Measurements from ENCODE around the gene SNX21.
A peak's percentile ranks its signal among the peaks of the same experiment; 100 is the strongest.
"Not testable (repeated sequence)": the region's sequence is repeated elsewhere in the genome, so short reads cannot be mapped to it uniquely, and the experiment has no call there.

The SNX21 gene

GRCh38 chr20:45833030-45833882 is at the start of gene SNX21:
TSS of gene SNX21 (plus strand) at chr20:45833799. CDS start at chr20:45833920, 121 bp downstream.
- peak; percentile 3 for DNase-seq (ENCODE audit: low read depth)

- no peak for DNase-seq (ENCODE audit: low read depth)
These were observed 45.2 kb upstream of the SNX21 start for GRCh38 chr20:45788351-45788750.

GRCh38 chr20:45792317-45793118 is 41.1 kb upstream of the SNX21 start:
- no peak for DNase-seq (ENCODE audit: low read depth)

- DNase-seq (ENCODE audit: low read depth): no peak
These were observed 37.1 kb upstream of the SNX21 start for GRCh38 chr20:45796337-45797065.

- not testable (repeated sequence) for DNase-seq (ENCODE audit: low read depth)
These were observed 36.1 kb upstream of the SNX21 start for GRCh38 chr20:45797510-45797909.

- DNase-seq (ENCODE audit: low read depth): not testable (repeated sequence)
These were observed 35.6 kb upstream of the SNX21 start for GRCh38 chr20:45797955-45798354.

GRCh38 chr20:45798935-45799642 is 34.5 kb upstream of the SNX21 start:
- DNase-seq (ENCODE audit: low read depth): peak; percentile 31

GRCh38 chr20:45801851-45802250 is 31.7 kb upstream of the SNX21 start:
- no peak for DNase-seq (ENCODE audit: low read depth)

GRCh38 chr20:45810191-45810970 is 23.2 kb upstream of the SNX21 start:
- DNase-seq (ENCODE audit: low read depth): no peak

GRCh38 chr20:45812157-45813005 is 21.2 kb upstream of the SNX21 start, which contains the start of gene UBE2C:
TSS of gene UBE2C (plus strand) at chr20:45812644. CDS start at chr20:45812696, 52 bp downstream.
- DNase-seq (ENCODE audit: low read depth): peak; percentile 86

GRCh38 chr20:45813006-45813340 is 20.6 kb upstream of the SNX21 start:
- DNase-seq (ENCODE audit: low read depth): no peak

- DNase-seq (ENCODE audit: low read depth): no peak
These were observed 20.1 kb upstream of the SNX21 start for GRCh38 chr20:45813489-45813888.

GRCh38 chr20:45814314-45814713 is 19.3 kb upstream of the SNX21 start:
- no peak for DNase-seq (ENCODE audit: low read depth)

GRCh38 chr20:45816951-45817350 is 16.6 kb upstream of the SNX21 start:
- no peak for DNase-seq (ENCODE audit: low read depth)

GRCh38 chr20:45817376-45818194 is 16.0 kb upstream of the SNX21 start:
- no peak for DNase-seq (ENCODE audit: low read depth)

- DNase-seq (ENCODE audit: low read depth): no peak
These were observed 15.4 kb upstream of the SNX21 start for GRCh38 chr20:45818239-45818638.

GRCh38 chr20:45819466-45819865 is 14.1 kb upstream of the SNX21 start:
- DNase-seq (ENCODE audit: low read depth): no peak

- no peak for DNase-seq (ENCODE audit: low read depth)
These were observed 11.7 kb upstream of the SNX21 start for GRCh38 chr20:45821947-45822346.

GRCh38 chr20:45822857-45823256 is 10.7 kb upstream of the SNX21 start:
- no peak for DNase-seq (ENCODE audit: low read depth)

All from activated T-helper 1 cell treated with Interleukin-2 at 50 U/mL for 16 hours (primary cell).